GM13976 (cell line): ENCODE results near the gene KCNH1.

ENCODE experiments used
- DNase-seq: peaks from one replicate; pipeline ENCODE4 v3.0.0; 2012; ENCODE audit warnings: low spot score
- CTCF ChIP-seq: IDR thresholded peaks from 2 replicates; pipeline ENCODE4 v1.5.1; 2012; ENCODE audit warnings: borderline replicate concordance, mild to moderate bottlenecking; ENCODE audit not compliant: insufficient read depth; ENCODE audit errors: extremely low read depth, missing control alignments, control extremely low read depth
- in situ Hi-C: fragments of 300-500 bp; cut with MboI; formaldehyde crosslinking; loops from one replicate; pipeline ENCODE4 v1.12.0; 2022; ENCODE audit warnings: low sequenced_read_pairs, mixed read lengths, inconsistent platforms; ENCODE audit not compliant: unreplicated experiment

KCNH1 gene

GRCh38 chr1:210826686-210827085, 307.3 kb downstream of the KCNH1 start:
- TF ChIP-seq CTCF: no peak
- in situ Hi-C loops: no loop called here
- DNase-seq: no peak

DNA sequence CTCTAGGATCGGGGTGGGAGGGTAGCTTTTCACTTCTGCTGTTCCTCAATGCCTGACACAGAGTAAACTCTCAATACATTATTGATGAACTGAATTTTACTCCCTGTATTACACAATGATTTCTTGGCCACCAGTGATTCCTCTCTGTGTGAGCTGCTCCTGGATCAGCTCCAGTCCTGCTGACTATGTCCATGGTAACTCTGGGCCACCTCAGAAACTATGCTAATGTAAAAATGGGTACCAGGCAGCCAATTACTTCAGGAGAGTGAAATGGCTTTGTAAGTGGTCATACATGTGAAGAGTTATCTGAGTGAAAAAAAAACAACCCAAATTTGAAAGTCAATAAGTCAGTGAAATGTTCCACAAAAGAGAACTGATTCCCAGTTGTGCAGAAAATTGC, 311.0 kb downstream of the KCNH1 start:
- in situ Hi-C loops: no loop called here
- DNase-seq: no peak
- no peak for TF ChIP-seq CTCF

- in situ Hi-C loops: no loop called here
- no peak for DNase-seq
- TF ChIP-seq CTCF: no peak
These were observed 311.7 kb downstream of the KCNH1 start for GRCh38 chr1:210822241-210822640.

DNA sequence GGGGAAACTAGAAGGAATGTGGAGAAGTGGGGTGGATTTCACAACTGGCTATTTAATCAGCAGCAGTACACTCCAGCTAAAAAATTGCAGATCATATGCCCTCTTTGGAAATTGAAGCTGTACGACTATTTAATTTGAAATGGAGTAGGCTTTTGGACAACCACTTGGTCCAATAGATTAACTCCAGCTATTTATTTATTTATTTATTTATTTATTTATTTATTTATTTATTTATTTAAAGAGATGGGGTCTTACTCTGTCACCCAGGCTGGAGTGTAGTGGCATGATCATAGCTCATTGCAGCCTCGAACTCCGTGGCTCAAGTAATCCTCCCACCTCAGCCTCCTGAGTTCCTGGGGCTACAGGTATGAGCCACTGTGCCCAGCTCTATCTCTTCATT, 312.3 kb downstream of the KCNH1 start:
- no peak for DNase-seq
- in situ Hi-C loops: no loop called here
- TF ChIP-seq CTCF: no peak

- DNase-seq: no peak
- in situ Hi-C loops: no loop called here
- no peak for TF ChIP-seq CTCF
These were observed 314.7 kb downstream of the KCNH1 start for GRCh38 chr1:210819266-210819665.

- no peak for TF ChIP-seq CTCF
- no peak for DNase-seq
- in situ Hi-C loops: no loop called here
These were observed 316.3 kb downstream of the KCNH1 start for GRCh38 chr1:210817385-210818275.
